GM04504 (cell line): ENCODE results near the gene BRD9.
"Not testable (repeated sequence)": the region's sequence is repeated elsewhere in the genome, so short reads cannot be mapped to it uniquely, and the experiment has no call there.

ENCODE experiments used
- DNase-seq: peaks from one replicate; pipeline ENCODE4 v3.0.0-alpha.2; 2012; ENCODE audit warnings: low read depth

BRD9 gene

DNA sequence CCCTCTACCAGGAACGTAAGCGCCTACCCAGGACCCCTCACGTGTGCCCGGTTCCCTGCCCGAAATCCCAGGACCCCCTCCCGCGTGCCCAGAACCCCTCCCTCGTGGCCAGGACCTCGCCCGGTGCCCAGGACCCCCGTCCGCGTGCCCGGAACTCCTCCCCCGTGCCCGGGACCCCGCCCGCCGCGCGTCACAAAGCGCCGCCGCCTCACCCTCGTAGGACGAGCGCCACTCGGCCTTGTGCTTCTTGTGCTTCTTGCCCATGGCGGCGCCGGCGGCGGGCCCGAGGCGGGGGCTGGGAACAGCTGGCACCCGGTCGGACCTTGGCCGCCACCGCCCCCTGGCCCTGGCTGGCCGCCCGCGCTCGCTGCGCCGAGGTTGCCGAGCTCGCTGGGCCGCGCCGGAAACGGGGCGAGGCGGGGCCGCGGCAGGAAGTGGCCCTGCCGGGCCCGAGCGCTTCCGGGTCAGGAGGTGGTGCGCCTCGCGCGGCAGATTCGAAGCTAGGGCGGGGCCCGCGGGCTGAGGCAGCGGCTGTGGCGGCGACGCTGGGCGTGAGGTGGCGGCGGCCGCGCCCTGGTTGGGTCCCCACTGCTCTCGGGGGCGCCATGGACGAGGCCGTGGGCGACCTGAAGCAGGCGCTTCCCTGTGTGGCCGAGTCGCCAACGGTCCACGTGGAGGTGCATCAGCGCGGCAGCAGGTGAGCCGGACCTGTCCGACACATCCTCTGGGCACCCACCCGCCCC lies at the start of gene BRD9, which contains the start of gene TRIP13:
Gene BRD9, minus strand, starts transcription at position 408 of the 743 bp plus-strand sequence. Its CDS starts 144 bp downstream, at position 264.
Gene TRIP13, plus strand, starts transcription at position 491 of the 743 bp plus-strand sequence. Its CDS starts 115 bp downstream, at position 606.
- peak; percentile 39 for DNase-seq

DNA sequence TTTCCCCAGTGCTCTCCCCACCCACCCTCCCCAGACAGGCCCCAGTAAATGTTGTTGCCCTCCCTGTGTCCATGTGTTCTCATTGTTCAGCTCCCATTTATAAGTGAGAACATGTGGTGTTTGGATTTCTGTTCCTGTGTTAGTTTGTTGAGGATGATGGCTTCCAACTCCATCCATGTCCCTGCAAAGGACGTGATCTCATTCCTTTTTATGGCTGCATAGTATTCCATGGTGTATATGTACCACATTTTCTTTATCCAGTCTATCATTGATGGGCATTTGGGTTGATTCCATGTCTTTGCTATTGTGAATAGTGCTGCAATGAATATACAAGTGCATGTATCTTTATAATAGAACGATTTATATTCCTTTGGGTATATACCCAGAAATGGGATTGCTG lies 48.1 kb upstream of the BRD9 start:
- not testable (repeated sequence) for DNase-seq

DNA sequence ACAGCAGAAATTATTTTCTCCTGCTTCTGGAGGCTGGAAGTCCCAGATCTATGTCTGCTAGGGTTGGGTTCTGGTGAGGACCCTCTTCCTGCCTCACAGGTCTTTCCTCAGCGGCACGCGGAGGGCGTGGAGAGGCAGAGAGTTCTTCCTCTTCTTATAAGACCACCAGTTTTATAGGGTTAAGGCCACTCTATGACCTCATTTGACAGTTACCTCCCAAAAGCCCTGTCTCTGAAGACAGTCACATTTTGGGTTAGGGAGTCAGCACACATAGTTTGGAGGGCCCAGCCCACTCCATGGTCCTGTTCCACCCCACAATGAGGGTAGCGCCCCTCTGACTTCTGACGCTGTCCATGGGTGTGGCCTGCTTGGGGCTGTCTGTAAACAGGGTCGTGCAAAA lies 46.8 kb upstream of the BRD9 start:
- DNase-seq = no peak

DNA sequence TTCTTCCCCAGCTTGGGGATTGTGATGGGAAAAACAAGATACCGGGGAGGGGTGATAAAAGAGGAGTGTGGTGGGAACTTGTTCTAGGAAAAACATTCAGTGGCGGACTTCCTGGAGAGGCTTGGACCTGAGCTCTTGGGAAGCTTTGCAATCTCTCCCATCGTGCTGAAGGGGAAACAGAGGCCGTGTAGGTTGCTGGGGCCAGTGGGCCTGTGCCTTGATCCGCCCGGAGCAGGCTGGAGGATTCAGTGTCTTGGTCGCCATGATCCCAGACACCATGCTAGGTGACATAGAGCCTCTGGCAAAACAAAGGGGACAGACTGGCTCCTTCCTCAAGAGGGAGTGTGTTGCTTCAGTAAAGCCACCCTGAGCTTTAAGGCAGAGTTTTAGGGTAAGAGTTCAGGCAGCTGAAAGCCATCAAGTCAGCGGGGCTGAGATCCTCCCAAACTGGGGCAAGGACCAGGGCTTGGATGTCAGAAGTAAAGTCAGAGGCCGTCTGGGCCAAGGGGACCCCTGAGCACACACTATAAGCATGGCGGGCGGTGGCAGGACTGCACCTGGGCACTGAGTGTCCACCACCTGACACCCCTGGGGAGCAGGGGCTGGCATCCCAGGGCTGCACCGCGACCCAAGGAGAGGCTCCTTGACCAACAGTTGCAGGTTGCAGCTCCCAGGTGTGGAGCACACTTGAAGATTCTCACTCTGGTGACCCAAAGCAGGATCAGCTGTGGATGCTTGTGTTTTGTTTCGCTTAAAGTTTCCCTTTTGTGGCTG lies 44.7 kb upstream of the BRD9 start:
- no peak for DNase-seq

DNA sequence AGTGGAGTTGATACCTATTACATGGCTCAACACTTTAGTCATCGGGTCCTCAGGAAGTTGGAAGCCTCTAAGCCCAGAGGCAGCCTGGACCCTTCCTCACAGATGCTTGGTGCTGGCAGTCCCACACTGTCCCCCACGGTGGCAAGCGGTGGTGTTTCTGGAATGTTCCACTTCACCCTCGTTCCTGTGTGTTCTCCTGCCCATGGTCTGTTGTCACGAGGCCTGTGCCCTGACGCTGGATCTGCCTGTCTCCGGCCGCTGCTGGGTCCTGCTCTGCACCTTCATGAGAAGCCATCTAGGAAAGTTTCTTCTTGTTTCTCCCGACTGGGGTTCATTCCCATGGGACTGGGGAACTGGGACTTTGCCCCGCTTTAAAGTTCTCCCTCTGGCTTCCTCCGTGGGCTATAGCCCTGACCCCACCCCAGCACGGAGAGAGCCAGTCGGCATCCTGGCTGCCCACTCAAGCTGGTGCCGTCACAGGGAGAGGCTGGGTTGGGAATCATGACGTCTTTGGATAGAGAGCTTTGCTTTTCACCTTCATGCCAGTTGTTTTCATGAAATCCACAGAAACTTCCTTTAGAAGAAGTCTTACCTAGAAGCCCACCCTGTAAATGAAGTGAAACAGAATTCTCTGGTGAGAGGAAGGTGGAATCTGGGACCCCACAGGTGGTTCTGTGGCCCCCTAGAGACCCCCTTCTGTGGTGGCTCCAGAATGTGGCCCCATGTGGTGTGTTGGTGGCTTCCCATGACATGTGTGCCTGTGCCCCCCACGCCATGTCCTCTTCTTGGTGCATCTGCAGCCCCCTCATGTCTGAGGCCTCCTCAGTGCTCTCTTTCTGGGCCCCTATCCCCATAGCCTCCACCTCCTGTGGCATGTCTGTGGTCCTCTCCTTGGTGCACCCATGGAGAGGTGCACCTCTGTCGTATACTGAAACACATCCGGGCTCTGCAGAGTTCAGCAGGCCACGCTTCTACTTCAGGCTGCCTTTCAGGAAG lies 43.8 kb upstream of the BRD9 start:
- DNase-seq = no peak

DNA sequence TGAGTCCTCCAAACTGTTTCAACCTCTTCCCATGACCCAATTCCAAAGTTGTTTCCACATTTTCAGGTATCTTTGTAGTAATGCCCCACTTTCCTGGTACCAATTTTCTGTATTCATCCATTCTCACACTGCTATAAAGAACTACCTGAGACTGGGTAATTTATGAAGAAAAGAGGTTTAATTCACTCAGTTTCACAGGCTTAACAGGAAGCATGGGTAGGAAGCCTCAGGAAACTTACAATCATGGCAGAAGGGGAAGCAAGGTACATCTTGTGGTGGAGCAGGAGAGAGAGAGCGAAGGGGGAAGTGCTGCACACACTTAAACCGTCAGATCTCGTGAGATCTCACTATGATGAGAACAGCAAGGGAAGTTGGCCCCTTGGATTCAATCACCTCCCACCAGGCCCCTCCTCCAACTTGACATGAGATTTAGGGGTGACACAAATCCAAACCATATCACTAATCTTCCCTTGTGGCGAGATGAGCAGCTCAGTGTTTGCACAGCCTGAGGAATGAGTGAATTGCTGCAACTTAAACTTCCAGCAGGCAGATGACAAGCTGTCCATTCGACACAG lies 43.0 kb upstream of the BRD9 start:
- DNase-seq = no peak

DNA sequence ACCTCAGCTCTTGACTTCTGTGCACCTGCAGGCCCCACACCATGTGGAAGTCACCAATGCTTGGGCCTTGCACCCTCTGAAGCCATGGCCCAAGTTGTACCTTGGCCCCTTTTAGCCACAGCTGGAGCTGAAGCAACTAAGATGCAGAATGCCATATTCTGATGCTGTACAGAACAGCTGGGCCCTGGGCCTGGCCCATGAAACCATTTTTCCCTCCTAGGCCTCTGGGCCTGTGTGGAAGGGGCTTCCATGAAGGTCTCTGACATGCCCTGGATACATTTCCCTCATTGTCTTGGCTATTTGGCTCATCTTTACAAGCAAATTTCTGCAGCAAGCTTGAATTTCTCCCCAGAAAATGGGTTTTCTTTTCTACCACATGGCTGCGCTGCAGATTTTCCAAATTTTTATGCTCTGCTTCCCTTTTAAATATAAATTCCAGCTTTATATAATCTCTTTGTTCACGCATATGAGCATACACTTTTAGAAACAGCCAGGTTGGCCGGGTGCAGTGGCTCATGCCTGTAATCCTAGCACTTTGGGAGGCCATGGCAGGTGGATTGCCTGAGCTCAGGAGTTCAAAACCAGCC lies 41.9 kb upstream of the BRD9 start:
- DNase-seq = not testable (repeated sequence)

DNA sequence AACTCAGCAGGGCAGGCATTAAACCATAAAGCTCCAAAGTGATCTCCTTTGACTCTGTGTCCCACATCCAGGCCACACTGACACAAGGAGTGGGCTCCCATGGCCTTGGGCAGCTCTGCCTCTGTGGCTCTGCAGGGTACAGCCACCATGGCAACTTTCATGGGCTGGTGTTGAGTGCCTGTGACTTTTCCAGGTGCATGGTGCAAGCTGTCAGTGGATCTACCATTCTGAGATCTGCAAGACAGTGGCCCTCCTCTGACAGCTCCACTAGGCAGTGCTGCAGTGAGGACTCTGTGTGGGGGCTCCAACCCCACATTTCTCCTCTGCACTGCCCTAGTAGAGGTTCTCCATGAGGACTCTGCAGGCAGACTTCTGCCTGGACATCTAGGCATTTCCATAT lies 41.4 kb upstream of the BRD9 start:
- not testable (repeated sequence) for DNase-seq

DNA sequence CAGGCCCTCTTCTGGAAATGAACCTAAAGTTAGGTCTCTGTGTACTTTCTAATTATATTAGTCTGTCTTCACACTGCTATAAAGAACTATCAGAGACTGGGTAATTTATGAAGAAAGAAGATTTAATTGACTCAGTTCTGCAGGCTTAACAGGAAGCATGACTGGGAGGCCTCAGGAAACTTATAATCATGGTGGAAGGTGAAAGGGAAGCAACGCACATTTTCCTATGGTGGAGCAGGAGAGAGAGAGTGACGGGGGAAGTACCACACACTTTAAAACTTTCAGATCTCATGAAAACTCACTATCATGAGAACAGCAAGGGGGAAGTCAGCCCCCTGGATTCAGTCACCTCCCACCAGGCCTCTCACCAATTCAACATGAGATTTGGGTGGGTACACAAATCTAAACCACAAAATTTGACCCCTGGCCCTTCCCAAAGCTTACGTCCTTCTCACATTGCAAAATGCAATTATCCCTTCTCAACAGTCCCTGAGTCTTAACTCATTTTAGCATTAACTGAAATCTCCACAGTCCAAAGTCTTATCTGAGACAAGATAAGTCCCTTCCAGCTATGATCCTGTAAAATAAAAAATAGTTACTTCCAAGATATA lies 40.8 kb upstream of the BRD9 start:
- DNase-seq = no peak

DNA sequence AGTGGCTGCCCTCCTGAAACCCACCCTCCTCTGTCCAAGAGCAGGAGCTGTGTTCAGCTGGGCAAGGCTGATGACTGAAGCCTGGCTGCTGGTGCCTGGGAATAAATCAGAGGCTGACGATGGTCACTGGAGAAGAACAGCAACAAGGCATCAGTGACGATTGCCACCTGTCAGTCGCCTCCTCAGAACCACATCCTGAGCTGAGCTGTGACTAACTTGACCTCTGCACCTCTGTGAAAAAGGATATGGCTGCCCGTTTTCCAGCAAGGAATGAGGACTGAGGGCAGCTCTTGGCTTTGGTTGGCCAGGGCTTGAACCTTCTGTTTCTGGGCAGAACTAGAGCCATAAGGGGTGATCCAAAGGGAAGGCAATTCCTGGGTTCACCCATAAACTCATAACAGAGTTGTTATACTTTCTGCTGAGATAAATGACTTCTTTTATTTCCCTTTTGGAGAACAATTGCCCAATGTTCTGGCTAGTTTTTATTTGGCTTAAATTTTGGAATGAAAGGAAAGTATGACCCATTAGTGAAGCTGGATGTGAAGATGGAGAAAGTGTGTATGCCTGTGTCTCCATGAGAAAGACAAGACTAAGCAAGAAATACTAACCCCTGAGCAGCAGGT lies 40.1 kb upstream of the BRD9 start:
- no peak for DNase-seq

DNA sequence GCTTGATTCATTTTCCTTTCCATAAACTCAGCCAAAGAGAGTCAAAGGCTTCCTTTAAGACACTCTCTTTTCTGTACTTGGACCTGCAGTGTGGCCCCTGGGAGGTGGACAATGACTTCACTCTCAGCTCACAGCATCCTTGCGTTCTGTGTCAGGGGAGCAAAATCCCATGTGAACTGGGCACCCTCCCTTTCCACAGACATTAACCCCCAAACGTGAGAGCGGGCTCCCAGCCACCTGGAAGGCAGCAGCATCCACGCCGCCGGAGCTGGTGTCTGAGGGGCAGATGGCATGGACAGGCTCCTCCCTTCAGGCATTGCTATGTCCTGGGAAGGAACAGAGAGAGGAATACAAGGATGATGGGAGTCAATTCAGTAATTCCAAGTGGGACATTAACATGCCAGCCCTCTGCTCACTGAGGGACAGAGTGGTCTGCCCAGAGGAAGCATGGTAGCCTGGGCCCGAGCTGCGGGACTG lies 39.6 kb upstream of the BRD9 start:
- DNase-seq = no peak

DNA sequence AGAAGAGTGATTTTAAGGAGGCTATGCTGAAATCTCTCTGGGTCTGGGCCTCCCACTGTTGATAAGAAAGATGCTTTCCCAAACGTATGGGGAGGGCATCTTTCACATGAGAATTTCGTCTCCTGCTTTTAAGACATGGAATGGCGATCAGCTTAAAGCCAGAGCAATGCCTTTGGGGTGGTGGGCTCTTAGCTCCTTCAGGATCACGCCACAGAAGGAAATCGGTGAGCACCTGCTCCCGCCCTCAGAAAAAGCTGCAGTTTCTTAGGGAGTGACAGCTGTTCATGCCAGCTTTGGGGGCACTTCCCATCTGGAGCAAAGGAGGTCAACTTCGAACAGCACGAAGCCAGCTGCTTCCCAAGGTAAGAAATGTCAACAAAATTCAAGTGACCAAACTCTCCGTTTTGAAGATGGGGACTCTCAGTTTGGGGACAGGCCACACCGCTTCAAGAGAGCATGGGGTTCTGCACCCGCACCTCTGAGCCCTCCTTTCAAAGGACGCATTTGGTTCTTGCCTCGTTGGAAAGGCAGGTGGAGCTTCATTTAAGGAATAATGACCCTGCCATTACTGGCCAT lies 39.1 kb upstream of the BRD9 start:
- DNase-seq = no peak

DNA sequence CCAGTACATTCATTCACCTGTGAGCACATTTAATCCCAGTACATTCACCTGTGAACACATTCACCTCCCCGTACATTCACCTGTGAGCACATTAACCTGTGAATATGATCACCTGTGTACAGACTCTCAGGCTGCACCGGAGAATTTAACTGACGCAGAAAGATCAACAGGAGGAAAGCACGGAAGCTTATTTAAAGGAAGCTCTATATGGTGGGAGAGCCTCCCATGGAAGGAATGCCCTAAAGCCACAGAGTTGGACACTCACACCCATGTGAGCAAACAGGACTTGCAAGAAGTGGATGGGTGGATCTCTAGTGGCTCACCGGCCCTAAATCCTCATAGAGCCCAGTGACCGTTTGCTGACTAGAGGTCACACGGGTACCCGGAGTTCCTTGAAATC lies 38.3 kb upstream of the BRD9 start:
- DNase-seq = no peak

DNA sequence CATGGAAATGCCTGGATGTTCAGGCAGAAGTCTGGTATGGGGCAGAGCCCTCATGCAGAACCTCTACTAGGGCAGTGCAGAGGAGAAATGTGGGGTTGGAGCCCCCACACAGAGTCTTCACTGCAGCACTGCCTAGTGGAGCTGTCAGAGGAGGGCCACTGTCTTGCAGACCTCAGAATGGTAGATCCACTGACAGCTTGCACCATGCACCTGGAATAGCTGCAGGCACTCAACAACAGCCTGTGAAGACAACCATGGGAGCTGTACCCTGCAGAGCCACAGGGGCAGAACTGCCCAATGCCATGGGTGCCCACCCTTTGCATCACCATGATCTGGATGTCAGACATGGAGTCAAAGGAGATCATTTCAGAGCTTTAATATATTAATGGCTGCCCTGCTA lies 37.0 kb upstream of the BRD9 start:
- no peak for DNase-seq

DNA sequence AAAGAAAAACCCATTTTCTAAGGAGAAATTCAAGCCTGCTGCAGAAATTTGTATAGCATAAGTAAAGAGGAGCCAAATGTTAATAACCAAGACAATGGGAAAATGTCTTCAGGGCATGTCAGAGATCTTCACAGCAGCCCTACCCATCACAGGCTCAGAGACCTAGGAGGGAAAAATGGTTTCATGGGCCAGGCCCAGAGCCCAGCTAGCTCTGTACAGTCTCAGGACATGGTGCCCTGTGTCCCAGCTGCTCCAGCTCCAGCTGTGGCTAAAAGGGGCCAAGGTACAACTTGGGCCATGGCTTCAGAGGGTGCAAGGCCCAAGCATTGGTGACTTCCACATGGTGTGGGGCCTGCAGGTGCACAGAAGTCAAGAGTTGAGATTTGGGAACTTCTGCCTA lies 36.6 kb upstream of the BRD9 start:
- DNase-seq = not testable (repeated sequence)

DNA sequence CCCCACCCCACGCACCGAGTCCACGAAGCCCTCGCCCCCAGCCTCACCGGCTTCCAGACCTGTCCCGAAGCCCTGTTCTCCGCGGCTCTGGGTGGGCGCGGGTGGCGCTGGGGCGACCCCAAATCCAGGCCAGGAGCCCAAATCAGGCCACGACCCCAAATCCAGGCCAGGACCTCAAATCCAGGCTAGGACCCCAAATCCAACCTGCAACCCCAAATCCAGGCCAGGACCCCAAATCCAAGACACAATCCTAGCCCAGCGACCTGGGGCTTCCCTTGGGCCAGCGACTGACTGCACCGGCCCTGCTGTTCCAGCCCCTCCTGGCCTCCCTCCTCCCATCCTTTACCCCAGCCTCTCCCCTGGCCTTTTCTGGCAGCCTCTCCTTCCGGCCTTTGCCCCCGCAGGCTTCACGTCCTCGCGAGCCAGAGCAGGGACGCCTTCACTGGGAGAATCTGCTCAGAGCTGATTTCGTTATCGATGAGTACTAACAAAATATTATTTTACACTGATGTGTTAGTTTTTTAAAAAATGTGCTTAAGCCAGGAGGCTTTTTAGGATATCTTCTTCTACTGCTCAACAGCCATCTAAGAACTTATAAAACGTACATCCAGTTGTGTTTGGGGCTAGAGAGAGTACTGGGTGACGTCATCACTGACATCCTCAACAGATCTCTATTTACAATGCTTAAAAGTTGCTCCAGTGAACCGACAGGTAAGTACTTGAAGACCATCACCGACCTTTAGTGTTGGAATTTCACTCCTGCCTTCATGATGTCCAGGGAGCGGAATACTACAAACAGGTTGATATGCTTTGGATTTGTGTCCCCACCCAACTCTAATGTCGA lies 34.8 kb upstream of the BRD9 start:
- DNase-seq = no peak

DNA sequence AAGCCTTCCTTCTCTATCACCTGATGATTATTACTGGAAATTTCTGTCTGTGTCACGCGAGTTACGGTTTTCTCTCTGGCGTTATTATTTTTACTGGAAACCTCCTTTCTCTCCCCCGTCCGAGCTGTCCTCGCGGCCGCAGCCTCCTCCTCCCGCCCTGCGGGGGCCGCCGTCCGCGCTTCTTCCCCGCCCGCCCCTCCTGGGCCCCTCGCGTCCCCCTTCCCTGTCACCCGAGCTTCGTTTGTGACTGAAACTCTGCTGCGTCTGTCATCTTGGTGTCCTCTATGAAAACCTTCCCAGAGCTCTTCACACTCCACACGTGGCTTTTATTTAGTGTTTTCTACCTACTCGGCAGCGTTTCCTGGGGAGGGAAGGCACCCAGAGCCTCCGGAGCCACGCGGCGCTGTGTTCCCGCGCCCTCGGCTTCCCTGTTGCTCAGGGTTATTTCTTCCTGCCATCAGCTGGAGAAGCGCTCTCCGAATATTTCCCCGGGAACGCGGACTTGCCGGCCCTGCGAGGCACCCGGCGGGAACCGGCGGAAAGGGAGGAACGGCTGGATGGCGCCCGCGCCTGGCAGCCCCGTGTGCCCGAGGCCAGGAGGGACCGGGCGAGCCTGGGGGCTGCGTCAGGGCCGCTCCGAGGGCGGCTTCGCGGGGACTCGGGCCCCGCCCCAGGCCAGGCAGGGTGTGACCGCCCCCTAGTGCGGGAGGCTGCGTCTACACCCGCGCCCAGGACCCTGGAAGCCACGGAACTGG lies 34.0 kb upstream of the BRD9 start:
- no peak for DNase-seq

DNA sequence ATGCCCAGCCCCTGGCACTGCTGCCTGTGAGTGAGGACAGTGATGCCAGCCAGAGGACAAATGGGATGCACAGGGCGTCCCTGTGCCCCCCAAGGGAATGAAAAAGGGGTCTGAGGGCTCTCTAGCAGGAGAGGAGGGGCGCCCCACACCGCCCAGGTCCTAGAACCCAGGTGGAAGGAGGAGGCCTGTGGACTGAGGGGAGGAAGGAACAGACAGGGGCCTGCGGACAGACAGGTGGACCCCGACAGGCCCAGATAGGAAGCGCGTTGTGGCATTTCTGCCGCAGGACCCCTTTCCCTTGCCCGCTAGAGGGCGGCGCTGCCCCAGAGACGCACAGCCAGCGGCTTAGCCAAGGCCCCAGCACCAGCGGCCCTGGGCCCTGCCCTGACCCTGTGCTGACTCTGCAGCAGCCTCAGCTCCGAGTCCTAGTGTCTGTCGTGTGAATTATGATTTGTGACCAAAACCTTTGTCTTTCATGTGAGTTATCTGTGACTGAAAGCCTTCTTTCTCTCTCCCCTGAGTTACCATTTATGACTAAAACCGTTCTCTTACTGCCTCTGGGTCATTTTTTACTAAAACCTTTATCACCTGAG lies 30.8 kb upstream of the BRD9 start:
- DNase-seq = no peak
